ENCODE measurements around the gene EIF2S1.

GRCh38 chr14:67397536-67397935 lies 37.4 kb downstream of the EIF2S1 start:
- TF ChIP-seq POLR2A (IDR thresholded peaks at IDR 0.05; ENCODE audit: low read depth, low read length) = no peak
- no peak for TF ChIP-seq POLR2AphosphoS5 (IDR thresholded peaks at IDR 0.05; ENCODE audit: low read depth, low read length)
